ENCODE results near the gene TMEM132E.

DNA sequence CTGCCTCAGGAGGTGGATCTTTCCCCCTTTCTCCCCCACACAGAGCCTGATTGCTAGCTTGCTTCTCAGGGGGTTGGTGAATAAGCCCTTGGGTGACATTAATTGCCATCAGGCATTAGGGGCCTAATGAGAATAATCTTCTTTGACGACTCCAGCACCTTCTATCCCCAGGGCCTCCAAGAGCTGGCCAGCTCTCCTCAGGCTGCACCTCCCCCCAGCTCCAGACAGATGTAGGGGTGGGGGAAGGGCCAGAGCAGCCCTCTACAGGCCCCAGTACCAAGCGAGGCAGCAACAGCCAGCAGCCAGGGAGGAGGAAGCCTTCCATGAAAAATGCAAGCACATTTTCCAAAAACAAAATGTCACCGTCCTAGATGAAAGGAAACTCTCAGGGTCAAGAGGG lies 1.4 kb upstream of the TMEM132E start:
- TF ChIP-seq ELF4 (IDR thresholded peaks at IDR 0.05) = no peak
- TF ChIP-seq TARDBP (IDR thresholded peaks at IDR 0.05) = no peak
- TF ChIP-seq FOXM1 (IDR thresholded peaks at IDR 0.05; ENCODE audit: borderline replicate concordance) = no peak
- no peak for TF ChIP-seq NFRKB (IDR thresholded peaks at IDR 0.05)
- no peak for TF ChIP-seq SP1 (IDR thresholded peaks at IDR 0.05)
- TF ChIP-seq BHLHE40 (IDR thresholded peaks at IDR 0.05; ENCODE audit: borderline replicate concordance) = no peak
